Endothelial cell of umbilical vein (primary cell): Measurements from ENCODE around the gene RAB4A. TPM values are rescaled to one million over a fixed set of nuclear protein-coding genes. Genes with fewer than 3 reads are reported as not detected.

Experiments
- BruUV-seq: library from RNA; stranded (reverse); fragments of 400-500 nt; replicated peaks from 2 replicates; lab custom pipeline; 2021; lab: Mats Ljungman, UMichigan
- CTCF ChIA-PET: fragments of 300-600, 350-600 bp; sonication (Branson Sonifier 250); formaldehyde crosslinking; loops from one replicate; lab custom pipeline; 2021; ENCODE audit warnings: antibody characterized with exemption, inconsistent platforms; lab: Charles Lee
- POLR2A ChIA-PET: fragments of 300-600, 350-600 bp; sonication (Branson Sonifier 250); formaldehyde crosslinking; loops from one replicate; lab custom pipeline; 2021; ENCODE audit warnings: antibody characterized with exemption, inconsistent platforms; lab: Charles Lee
- DNase-seq: peaks from one replicate; pipeline ENCODE4 v3.0.0-alpha.2; 2011; ENCODE audit warnings: low read depth, low spot score
- FAIRE-seq: peaks from 2 replicates; lab custom pipeline; 2011; peaks lifted over from hg19 to GRCh38; lab: Jason Lieb, UNC
- H2AFZ ChIP-seq: 2 replicates; pipeline ENCODE4 v1.6.0; 2012; ENCODE audit warnings: low read depth, low read length, control low read depth, inconsistent platforms
- H3K27ac ChIP-seq: 2 replicates; pipeline ENCODE4 v1.5.1; 2011; ENCODE audit warnings: low read depth, mild to moderate bottlenecking, control low read depth, low read length, moderate library complexity; ENCODE audit not compliant: insufficient read depth
- H3K27me3 ChIP-seq, 2 experiments: 2 replicates each; pipeline versions ENCODE4 v1.6.0 to v1.6.1; 2011; ENCODE audit warnings: low read length in 2 of 2, mixed read lengths in 1 of 2; ENCODE audit not compliant: control insufficient read depth in 2 of 2, insufficient read depth in 2 of 2
- H3K36me3 ChIP-seq, 2 experiments: 2 replicates in 1 of 2; 3 replicates in 1 of 2; pipeline ENCODE4 v1.5.1; 2011; ENCODE audit warnings: low read length in 2 of 2, mild to moderate bottlenecking in 1 of 2, moderate library complexity in 1 of 2; ENCODE audit not compliant: control insufficient read depth in 2 of 2, insufficient read depth in 2 of 2; ENCODE audit errors: extremely low read depth in 1 of 2
- H3K4me1 ChIP-seq: 3 replicates; pipeline ENCODE4 v1.5.1; 2011; ENCODE audit warnings: mild to moderate bottlenecking, low read length; ENCODE audit not compliant: control insufficient read depth, insufficient read depth; ENCODE audit errors: extremely low read depth
- H3K4me2 ChIP-seq: 2 replicates; pipeline ENCODE4 v1.6.1; 2011; ENCODE audit warnings: low read length, control low read depth, mixed read lengths; ENCODE audit not compliant: insufficient read depth
- H3K4me3 ChIP-seq, 3 experiments: fragments of 200-600 bp in 1 of 3; sonication (generic), shearing (Covaris generic) in 1 of 3; replicated peaks in 1 of 3; 2 replicates each; pipeline ENCODE4 v1.5.1; 2011 to 2016; ENCODE audit warnings: control low read depth in 3 of 3, low read length in 3 of 3, mild to moderate bottlenecking in 2 of 3, inconsistent platforms in 1 of 3, low read depth in 1 of 3, moderate library complexity in 1 of 3; ENCODE audit not compliant: insufficient read depth in 1 of 3
- H3K79me2 ChIP-seq: 2 replicates; pipeline ENCODE4 v1.6.0; 2012; ENCODE audit warnings: low read length, inconsistent platforms; ENCODE audit not compliant: control insufficient read depth, insufficient read depth
- H3K9ac ChIP-seq: replicated peaks from 2 replicates; pipeline ENCODE3; 2011; ENCODE audit warnings: low read length, control low read depth; ENCODE audit not compliant: insufficient read depth; ENCODE audit errors: extremely low read depth
- H3K9me1 ChIP-seq: replicated peaks from 3 replicates; pipeline ENCODE4 v1.6.0; 2011; ENCODE audit warnings: mild to moderate bottlenecking, low read length; ENCODE audit not compliant: control insufficient read depth, insufficient read depth; ENCODE audit errors: extremely low read depth
- H3K9me3 ChIP-seq: replicated peaks from 2 replicates; pipeline ENCODE4 v1.5.1; 2012; ENCODE audit warnings: low read length, inconsistent platforms; ENCODE audit not compliant: control insufficient read depth, insufficient read depth
- H4K20me1 ChIP-seq: replicated peaks from 2 replicates; pipeline ENCODE3; 2011; ENCODE audit warnings: mild to moderate bottlenecking, low read length; ENCODE audit not compliant: control insufficient read depth, insufficient read depth; ENCODE audit errors: extremely low read depth
- CTCF ChIP-seq, 2 donors: IDR thresholded peaks; 1 replicate in 1 of 2; 2 replicates in 1 of 2; pipeline ENCODE4 v1.5.1; 2011; ENCODE audit warnings: low read length in 2 of 2, mild to moderate bottlenecking in 2 of 2, moderate library complexity in 2 of 2, control low read depth in 1 of 2, inconsistent platforms in 1 of 2, low read depth in 1 of 2; ENCODE audit not compliant: insufficient read depth in 1 of 2; ENCODE audit errors: extremely low read depth in 1 of 2
- EZH2 ChIP-seq: IDR thresholded peaks from 2 replicates; pipeline ENCODE4 v1.6.1; 2012; ENCODE audit warnings: borderline replicate concordance, low read depth, mild to moderate bottlenecking, moderate library complexity, low read length, inconsistent platforms; ENCODE audit not compliant: severe bottlenecking
- FOS ChIP-seq: IDR thresholded peaks from 2 replicates; pipeline ENCODE4 v1.6.1; 2011; ENCODE audit warnings: mild to moderate bottlenecking, low read length, moderate library complexity, borderline replicate concordance; ENCODE audit not compliant: insufficient read depth
- GATA2 ChIP-seq: IDR thresholded peaks from 2 replicates; pipeline ENCODE4 v1.7.0; 2011; ENCODE audit warnings: low read depth, mild to moderate bottlenecking, moderate library complexity, mixed read lengths, low read length; ENCODE audit not compliant: insufficient read length, insufficient read depth
- JUN ChIP-seq: IDR thresholded peaks from 2 replicates; pipeline ENCODE4 v1.6.1; 2011; ENCODE audit warnings: borderline replicate concordance, low read depth; ENCODE audit not compliant: insufficient read length, insufficient read depth
- MAX ChIP-seq: IDR thresholded peaks from 2 replicates; pipeline ENCODE4 v1.6.1; 2011; ENCODE audit not compliant: insufficient read depth, insufficient read length
- MYC ChIP-seq: IDR thresholded peaks from one replicate; pipeline ENCODE4 v1.6.1; 2011; ENCODE audit warnings: mild to moderate bottlenecking, low read depth, low read length
- POLR2A ChIP-seq: IDR thresholded peaks from 2 replicates; pipeline ENCODE4 v1.6.1; 2012; ENCODE audit warnings: low read depth, mild to moderate bottlenecking, control low read depth, low read length
- POLR2AphosphoS5 ChIP-seq: IDR thresholded peaks from 2 replicates; pipeline ENCODE4 v1.6.1; 2012; ENCODE audit warnings: low read depth, mild to moderate bottlenecking, control low read depth, low read length, moderate library complexity; ENCODE audit not compliant: insufficient read depth
- dilution Hi-C: fragments of 300-500 bp; cut with MboI; formaldehyde crosslinking; loops from one replicate; pipeline ENCODE4 v1.15.0; 2019; ENCODE audit warnings: low sequenced_read_pairs; ENCODE audit not compliant: extremely low pct_ligation_motif_present
- intact Hi-C: fragments of 100-400 bp; cut with micrococcal nuclease; formaldehyde crosslinking; loops from one replicate; pipeline ENCODE4 v1.10.0; 2022
- polyA plus RNA-seq, 4 experiments: library from polyadenylated mRNA; depleted of rRNA in 3 of 4; stranded (reverse) in 3 of 4; unstranded in 1 of 4; fragments of >200 nt; gene quantifications; 2 replicates each; pipeline versions ENCODE4 v1.2.1 to v1.2.3, GENCODE V29; 2011 to 2012; ENCODE audit warnings: missing spikeins in 1 of 4
- total RNA-seq: library from RNA; stranded (reverse); gene quantifications from 2 replicates; pipeline ENCODE4 v1.2.3, GENCODE V29; 2021

RAB4A gene
- total and polyA plus RNA-seq, 2 donors (not counting 3 experiments of a cell fraction or from before 2014, with no cell fraction given): 14.8 to 52.9 TPM

GRCh38 chr1:229284887-229285286, 14.0 kb downstream of the RAB4A start:
- ChIA-PET POLR2A (no interaction called here), CTCF (no interaction called here)
- Histone ChIP-seq H3K27me3 (no peaks in the 10 kb centered on the region), H4K20me1 (peaks cover 2% of the 10 kb centered on the region), H3K36me3 (no peaks in the 10 kb centered on the region), H3K4me2 (no peak overlapping the region), H3K79me2 (peaks cover 59% of the 10 kb centered on the region), H2AFZ (no peak overlapping the region), H3K4me3 (no peak overlapping the region), H3K9me3 (no peaks in the 10 kb centered on the region), H3K27ac (no peak overlapping the region), H3K4me1 (peaks cover 15% of the 10 kb centered on the region), H3K9ac (no peak overlapping the region), H3K9me1 (no peaks in the 10 kb centered on the region)
- DNase-seq (no peak), FAIRE-seq (no peak)
- no TSS peak for BruUV-seq
- intact Hi-C loops (no loop called here), dilution Hi-C loops (no loop called here)
- TF ChIP-seq CTCF (IDR thresholded peaks at IDR 0.05; ENCODE audit: extremely low read depth in 1 of 2, insufficient read depth in 1 of 2, low read depth in 1 of 2, low read length in 2 of 2): no peak
- TF ChIP-seq MAX: no peak
- no peak for TF ChIP-seq POLR2AphosphoS5
- TF ChIP-seq POLR2A: no peak
- TF ChIP-seq FOS: no peak
- TF ChIP-seq MYC: no peak
- TF ChIP-seq GATA2: no peak
- TF ChIP-seq JUN: no peak
- TF ChIP-seq EZH2: no peak
